Neuronal stem cell (in vitro differentiated cells): ENCODE results near the gene STXBP6.

ENCODE experiments used
- DNase-seq: peaks from one replicate; pipeline ENCODE4 v3.0.0-alpha.2; 2013; ENCODE audit warnings: low spot score
- H2AFZ ChIP-seq: one replicate; pipeline ENCODE4 v1.6.1; 2013; ENCODE audit warnings: mild to moderate bottlenecking, low read length, inconsistent platforms
- H2AK5ac ChIP-seq: 2 replicates; pipeline ENCODE4 v1.6.1; 2013; ENCODE audit warnings: low read depth, mild to moderate bottlenecking, inconsistent platforms, low read length, moderate library complexity, mixed read lengths
- H2BK120ac ChIP-seq: 2 replicates; pipeline ENCODE4 v1.6.1; 2013; ENCODE audit warnings: low read depth, mild to moderate bottlenecking, inconsistent platforms, low read length, moderate library complexity, mixed read lengths
- H2BK12ac ChIP-seq: one replicate; pipeline ENCODE4 v1.6.1; 2013; ENCODE audit warnings: low read length, inconsistent platforms
- H2BK15ac ChIP-seq: 2 replicates; pipeline ENCODE4 v1.6.1; 2013; ENCODE audit warnings: mild to moderate bottlenecking, low read length, inconsistent platforms, mixed read lengths
- H2BK5ac ChIP-seq: one replicate; pipeline ENCODE4 v1.6.1; 2013; ENCODE audit warnings: inconsistent platforms, mild to moderate bottlenecking, low read length, moderate library complexity
- H3K14ac ChIP-seq: one replicate; pipeline ENCODE4 v1.6.1; 2013; ENCODE audit warnings: low read length, inconsistent platforms
- H3K18ac ChIP-seq: 2 replicates; pipeline ENCODE4 v1.6.1; 2013; ENCODE audit warnings: low read length, inconsistent platforms
- H3K23ac ChIP-seq: 2 replicates; pipeline ENCODE4 v1.6.1; 2013; ENCODE audit warnings: low read depth, mild to moderate bottlenecking, mixed read lengths, low read length, inconsistent platforms; ENCODE audit not compliant: poor library complexity
- H3K27ac ChIP-seq: replicated peaks from 3 replicates; pipeline ENCODE4 v1.5.1; 2013; ENCODE audit warnings: low read length, inconsistent platforms
- H3K27me3 ChIP-seq, 3 experiments: 2 replicates each; pipeline ENCODE4 v1.6.1; 2013; ENCODE audit warnings: low read length in 3 of 3, mild to moderate bottlenecking in 2 of 3, inconsistent platforms in 1 of 3, low read depth in 1 of 3, mixed read lengths in 1 of 3, moderate library complexity in 1 of 3; ENCODE audit not compliant: control insufficient read depth in 3 of 3, insufficient read depth in 3 of 3
- H3K36me3 ChIP-seq, 2 donors: replicated peaks in 1 of 2; 2 replicates each; pipeline ENCODE4 v1.6.1; 2013; ENCODE audit warnings: low read length in 2 of 2; ENCODE audit not compliant: control insufficient read depth in 2 of 2, insufficient read depth in 2 of 2
- H3K4ac ChIP-seq: 2 replicates; pipeline ENCODE4 v1.6.1; 2013; ENCODE audit warnings: inconsistent platforms, mild to moderate bottlenecking, low read length, moderate library complexity
- H3K4me1 ChIP-seq, 2 donors: 1 replicate in 1 of 2; 2 replicates in 1 of 2; pipeline ENCODE4 v1.6.1; 2013; ENCODE audit warnings: low read length in 2 of 2, low read depth in 1 of 2; ENCODE audit not compliant: control insufficient read depth in 2 of 2, insufficient read depth in 1 of 2
- H3K4me2 ChIP-seq: one replicate; pipeline ENCODE4 v1.6.1; 2013; ENCODE audit warnings: mild to moderate bottlenecking, low read length, inconsistent platforms; ENCODE audit not compliant: insufficient read depth, poor library complexity, severe bottlenecking
- H3K4me3 ChIP-seq, 2 donors: 2 replicates each; pipeline ENCODE4 v1.5.1; 2013; ENCODE audit warnings: low read length in 2 of 2, mild to moderate bottlenecking in 2 of 2, inconsistent platforms in 1 of 2, moderate library complexity in 1 of 2
- H3K79me1 ChIP-seq: one replicate; pipeline ENCODE4 v1.6.1; 2013; ENCODE audit warnings: low read depth, mild to moderate bottlenecking, inconsistent platforms, low read length, moderate library complexity
- H3K9ac ChIP-seq: one replicate; pipeline ENCODE4 v1.6.1; 2013; ENCODE audit warnings: mild to moderate bottlenecking, low read depth, low read length, inconsistent platforms; ENCODE audit not compliant: poor library complexity
- H3K9me3 ChIP-seq, 2 donors: replicated peaks in 1 of 2; 2 replicates each; pipeline versions ENCODE3 to v1.6.1; 2013; ENCODE audit warnings: low read length in 2 of 2, mild to moderate bottlenecking in 2 of 2, inconsistent platforms in 1 of 2, low read depth in 1 of 2, mixed read lengths in 1 of 2, moderate library complexity in 1 of 2; ENCODE audit not compliant: control insufficient read depth in 2 of 2, insufficient read depth in 1 of 2
- H4K8ac ChIP-seq: one replicate; pipeline ENCODE4 v1.6.1; 2013; ENCODE audit warnings: low read depth, mild to moderate bottlenecking, inconsistent platforms, low read length, moderate library complexity
- H4K91ac ChIP-seq: one replicate; pipeline ENCODE4 v1.6.1; 2013; ENCODE audit warnings: low read length, low read depth, mild to moderate bottlenecking, inconsistent platforms; ENCODE audit not compliant: poor library complexity
- WGBS, 2 donors: extraction: QIAGEN DNeasy Blood & Tissue Kit; methylation state at CpG; one replicate each; pipeline ENCODE4 v1.1.7; 2013; ENCODE audit warnings: missing lambda C conversion rate in 2 of 2, mixed read lengths in 1 of 2; ENCODE audit not compliant: insufficient read length in 2 of 2, insufficient replicate concordance in 1 of 2; ENCODE audit errors: extremely low coverage in 2 of 2; 5-methylcytosine and 5-hydroxymethylcytosine counted together

The STXBP6 gene

GRCh38 chr14:24852312-24853060 lies 197.5 kb downstream of the STXBP6 start:
- WGBS, 2 donors: no CpG with 5 or more reads among the region's 6 CpGs
- no peak overlapping the region for H3K18ac ChIP-seq
- DNase-seq: no peak

GRCh38 chr14:24851837-24852236 lies 198.1 kb downstream of the STXBP6 start:
- no peak overlapping the region for H4K8ac ChIP-seq
- H3K4me2 ChIP-seq: no peak overlapping the region
- no peak overlapping the region for H4K91ac ChIP-seq
- H2BK5ac ChIP-seq: no peak overlapping the region
- no peak overlapping the region for H3K27ac ChIP-seq
- H3K36me3 ChIP-seq: no peaks in the 10 kb centered on the region
- no peaks in the 10 kb centered on the region for H3K9me3 ChIP-seq
- H3K14ac ChIP-seq: no peak overlapping the region
- H3K79me1 ChIP-seq: no peaks in the 10 kb centered on the region
- H2BK15ac ChIP-seq: no peak overlapping the region
- no peak for DNase-seq
- no peak overlapping the region for H3K18ac ChIP-seq
- H3K4me1 ChIP-seq: peaks cover 4 to 7% of the 10 kb centered on the region in 2 donors
- no peak overlapping the region for H2AFZ ChIP-seq
- H3K4ac ChIP-seq: no peak overlapping the region
- H3K9ac ChIP-seq: no peak overlapping the region
- H3K23ac ChIP-seq: no peak overlapping the region
- H2BK120ac ChIP-seq: no peak overlapping the region
- no peak overlapping the region for H2BK12ac ChIP-seq
- peaks cover 0 to 2% (median 0%) of the 10 kb centered on the region in 3 experiments for H3K27me3 ChIP-seq
- no peak overlapping the region for H2AK5ac ChIP-seq
- H3K4me3 ChIP-seq: no peak overlapping the region

More at GRCh38 chr14:24852312-24853060, 197.5 kb downstream of the STXBP6 start:
- no peak overlapping the region for H2BK12ac ChIP-seq
- no peak overlapping the region for H3K14ac ChIP-seq
- H3K4me2 ChIP-seq: no peak overlapping the region
- H2BK5ac ChIP-seq: no peak overlapping the region
- H4K91ac ChIP-seq: no peak overlapping the region
- peaks cover 4 to 10% of the 10 kb centered on the region in 2 donors for H3K4me1 ChIP-seq
- no peak overlapping the region for H4K8ac ChIP-seq
- H2AK5ac ChIP-seq: no peak overlapping the region
- H3K9me3 ChIP-seq: no peaks in the 10 kb centered on the region
- H3K27ac ChIP-seq: no peak overlapping the region
- H3K4me3 ChIP-seq: no peak overlapping the region
- H3K23ac ChIP-seq: no peak overlapping the region
- H2AFZ ChIP-seq: no peak overlapping the region
- no peaks in the 10 kb centered on the region for H3K36me3 ChIP-seq
- H2BK15ac ChIP-seq: no peak overlapping the region
- H3K79me1 ChIP-seq: no peaks in the 10 kb centered on the region
- no peak overlapping the region for H3K9ac ChIP-seq
- peaks cover 0 to 2% (median 0%) of the 10 kb centered on the region in 3 experiments for H3K27me3 ChIP-seq
- no peak overlapping the region for H2BK120ac ChIP-seq
- H3K4ac ChIP-seq: no peak overlapping the region

GRCh38 chr14:24851406-24851805 lies 198.5 kb downstream of the STXBP6 start:
- H2AFZ ChIP-seq: no peak overlapping the region
- WGBS, 2 donors: no CpG with 5 or more reads among the region's 4 CpGs
- H3K79me1 ChIP-seq: no peaks in the 10 kb centered on the region
- H2BK120ac ChIP-seq: no peak overlapping the region
- H3K36me3 ChIP-seq: no peaks in the 10 kb centered on the region
- no peak overlapping the region for H3K4ac ChIP-seq
- H3K4me3 ChIP-seq: no peak overlapping the region
- H2BK12ac ChIP-seq: no peak overlapping the region
- H3K27ac ChIP-seq: no peak overlapping the region
- no peak overlapping the region for H3K4me2 ChIP-seq
- no peak for DNase-seq
- no peak overlapping the region for H2BK5ac ChIP-seq
- H3K18ac ChIP-seq: no peak overlapping the region
- no peak overlapping the region for H4K8ac ChIP-seq
- H3K4me1 ChIP-seq: peaks cover 4 to 7% of the 10 kb centered on the region in 2 donors
- H3K23ac ChIP-seq: no peak overlapping the region
- H3K9me3 ChIP-seq: no peaks in the 10 kb centered on the region
- peaks cover 0 to 2% (median 0%) of the 10 kb centered on the region in 3 experiments for H3K27me3 ChIP-seq
- no peak overlapping the region for H2BK15ac ChIP-seq
- no peak overlapping the region for H4K91ac ChIP-seq
- H3K9ac ChIP-seq: no peak overlapping the region
- no peak overlapping the region for H3K14ac ChIP-seq
- H2AK5ac ChIP-seq: no peak overlapping the region

- no peaks in the 10 kb centered on the region for H3K9me3 ChIP-seq
- DNase-seq: no peak
- H3K14ac ChIP-seq: no peak overlapping the region
- peaks cover 0 to 2% (median 0%) of the 10 kb centered on the region in 3 experiments for H3K27me3 ChIP-seq
- H4K91ac ChIP-seq: no peak overlapping the region
- H3K4ac ChIP-seq: no peak overlapping the region
- H2BK120ac ChIP-seq: no peak overlapping the region
- H3K4me2 ChIP-seq: no peak overlapping the region
- H3K79me1 ChIP-seq: no peaks in the 10 kb centered on the region
- WGBS, 2 donors: no CpG with 5 or more reads among the region's 2 CpGs
- no peak overlapping the region for H2BK12ac ChIP-seq
- no peak overlapping the region for H3K18ac ChIP-seq
- H3K27ac ChIP-seq: no peak overlapping the region
- no peak overlapping the region for H3K23ac ChIP-seq
- peaks cover 4 to 10% of the 10 kb centered on the region in 2 donors for H3K4me1 ChIP-seq
- H3K36me3 ChIP-seq: no peaks in the 10 kb centered on the region
- no peak overlapping the region for H3K4me3 ChIP-seq
- H2BK5ac ChIP-seq: no peak overlapping the region
- no peak overlapping the region for H2BK15ac ChIP-seq
- H4K8ac ChIP-seq: no peak overlapping the region
- no peak overlapping the region for H2AK5ac ChIP-seq
- H3K9ac ChIP-seq: no peak overlapping the region
- H2AFZ ChIP-seq: no peak overlapping the region
Measured at GRCh38 chr14:24850072-24850471, 199.9 kb downstream of the STXBP6 start.
